Measurements from ENCODE around the gene EIF6.

Gene EIF6

DNA sequence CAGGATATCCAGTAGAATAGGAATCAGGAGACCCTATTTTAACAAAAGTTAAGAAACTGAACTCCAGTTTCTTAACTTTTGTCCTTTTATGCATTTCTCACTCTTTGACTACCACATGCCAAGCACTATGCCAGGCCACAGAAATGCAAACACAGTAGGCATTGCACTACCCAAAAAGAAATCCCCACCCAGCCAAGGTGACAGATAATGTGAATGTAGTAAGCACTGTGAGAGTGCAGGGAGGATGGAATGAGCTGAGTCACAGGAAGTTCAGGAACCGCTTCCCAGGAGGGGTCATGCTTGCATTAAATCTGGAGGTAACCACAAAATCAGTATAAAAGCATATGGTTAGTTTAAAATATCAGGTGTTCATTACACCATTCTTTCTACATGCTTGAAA is 27.7 kb upstream of the EIF6 start:
- no peak for DNase-seq (ENCODE audit: low read depth)

DNA sequence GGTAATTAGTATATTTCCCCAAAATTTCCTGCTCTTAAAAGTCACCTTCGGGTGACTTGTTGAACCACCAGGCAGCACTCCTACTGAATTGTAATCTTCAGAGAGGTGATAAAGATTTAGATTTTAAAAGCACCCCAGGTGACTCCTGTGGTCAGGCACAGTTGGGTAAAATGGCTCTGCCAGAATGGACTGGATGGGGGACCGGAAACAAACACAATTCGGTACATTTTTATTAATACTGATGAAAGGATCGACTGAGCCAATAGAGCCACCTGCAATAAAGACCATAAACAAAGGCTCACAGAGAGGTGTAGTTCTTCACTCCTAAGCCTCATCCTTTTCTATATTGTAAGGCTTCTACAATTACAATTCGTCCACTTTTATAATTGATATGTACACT is 27.2 kb upstream of the EIF6 start:
- DNase-seq (ENCODE audit: low read depth) = no peak

DNA sequence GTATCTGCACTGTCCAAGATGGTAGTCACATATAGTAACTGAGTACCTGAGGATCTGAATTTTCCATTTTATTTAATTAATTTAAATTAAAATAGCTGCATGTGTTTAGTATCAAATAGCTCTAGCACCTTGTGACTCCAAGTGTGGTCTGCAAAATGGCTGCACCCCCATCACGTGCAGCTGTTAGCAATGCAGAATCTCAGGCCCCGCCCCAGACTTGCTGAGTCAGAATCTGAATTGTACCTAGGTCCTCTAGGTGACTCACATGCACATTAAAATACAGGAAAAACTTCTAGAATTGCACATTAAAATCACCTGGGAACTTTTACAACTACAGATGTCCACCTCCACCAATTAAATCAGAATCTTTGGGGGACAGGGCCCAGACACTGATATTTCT is 26.8 kb upstream of the EIF6 start:
- no peak for DNase-seq (ENCODE audit: low read depth)

DNA sequence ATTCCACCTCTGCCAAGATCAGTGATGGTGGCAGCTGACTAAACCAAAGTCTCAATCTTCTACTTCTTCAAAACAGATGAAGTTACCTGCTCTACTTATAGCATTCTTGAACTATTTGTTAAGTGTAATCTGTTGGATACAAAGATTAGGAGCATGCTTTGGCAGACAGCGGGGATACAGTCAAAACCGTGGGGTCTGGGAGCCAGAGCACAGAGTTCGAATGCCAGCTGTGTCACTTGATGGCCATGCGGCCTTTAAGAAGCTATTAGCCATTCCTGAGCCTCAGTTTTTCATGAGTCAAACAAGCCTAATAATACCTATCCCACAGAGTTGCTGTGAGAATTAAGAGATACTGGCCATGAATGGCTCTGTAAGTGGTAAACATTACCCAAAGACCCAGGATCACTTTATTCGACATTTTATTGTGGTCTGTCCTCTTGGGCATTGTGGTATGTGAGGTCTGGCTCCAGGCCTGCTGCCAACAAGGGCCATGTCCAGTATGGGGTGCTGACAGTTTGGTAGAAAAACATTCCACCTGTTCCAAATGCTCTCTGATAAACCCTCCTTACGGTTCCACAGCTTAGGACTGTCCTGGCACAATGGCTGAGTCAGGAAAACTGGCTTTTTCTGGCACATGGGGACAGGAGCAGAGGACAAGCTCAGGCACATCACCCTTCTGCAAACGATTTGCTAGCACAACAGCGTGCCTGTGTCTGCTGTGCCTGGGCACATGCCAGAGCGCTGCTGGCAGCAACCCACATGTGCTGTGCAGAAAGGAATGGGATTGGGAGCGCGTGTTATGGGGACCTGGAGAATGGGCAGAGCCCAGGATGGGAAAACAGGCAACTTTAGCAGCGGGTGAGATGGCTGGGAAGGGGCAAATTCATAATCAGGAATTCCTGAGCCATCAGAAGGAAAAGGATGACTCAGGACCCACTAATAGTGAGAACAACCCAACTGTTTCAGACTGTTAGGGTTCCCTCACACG is 23.4 kb upstream of the EIF6 start:
- DNase-seq (ENCODE audit: low read depth) = no peak

DNA sequence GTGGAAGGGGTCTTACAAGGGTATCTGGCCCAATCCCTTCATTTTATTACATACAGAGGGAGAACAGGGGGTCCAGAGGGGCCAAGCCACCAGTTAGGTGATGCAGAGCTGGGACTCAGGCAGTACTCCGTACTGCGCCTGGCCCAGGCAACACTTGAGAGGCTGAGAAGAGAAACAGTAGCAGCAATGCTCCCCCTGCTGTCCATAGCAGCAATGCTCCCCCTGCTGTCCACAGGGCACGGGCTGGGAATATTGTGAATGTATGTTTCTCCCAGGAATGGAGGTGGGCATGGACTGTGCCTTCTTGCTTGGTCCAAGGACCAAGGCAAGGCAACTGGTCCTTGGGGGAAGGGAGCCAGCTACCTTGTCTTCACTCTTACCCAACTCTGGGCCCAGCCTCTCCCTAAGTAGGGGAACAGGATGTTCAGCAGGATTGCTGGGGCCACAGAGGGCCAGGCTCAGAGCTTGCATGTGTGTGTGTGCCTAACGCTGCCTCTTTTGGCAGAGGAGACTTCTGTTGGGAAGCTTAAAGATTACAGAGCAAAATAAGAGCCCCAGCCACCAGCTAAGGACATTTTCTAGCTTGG is 22.5 kb upstream of the EIF6 start:
- no peak for DNase-seq (ENCODE audit: low read depth)

DNA sequence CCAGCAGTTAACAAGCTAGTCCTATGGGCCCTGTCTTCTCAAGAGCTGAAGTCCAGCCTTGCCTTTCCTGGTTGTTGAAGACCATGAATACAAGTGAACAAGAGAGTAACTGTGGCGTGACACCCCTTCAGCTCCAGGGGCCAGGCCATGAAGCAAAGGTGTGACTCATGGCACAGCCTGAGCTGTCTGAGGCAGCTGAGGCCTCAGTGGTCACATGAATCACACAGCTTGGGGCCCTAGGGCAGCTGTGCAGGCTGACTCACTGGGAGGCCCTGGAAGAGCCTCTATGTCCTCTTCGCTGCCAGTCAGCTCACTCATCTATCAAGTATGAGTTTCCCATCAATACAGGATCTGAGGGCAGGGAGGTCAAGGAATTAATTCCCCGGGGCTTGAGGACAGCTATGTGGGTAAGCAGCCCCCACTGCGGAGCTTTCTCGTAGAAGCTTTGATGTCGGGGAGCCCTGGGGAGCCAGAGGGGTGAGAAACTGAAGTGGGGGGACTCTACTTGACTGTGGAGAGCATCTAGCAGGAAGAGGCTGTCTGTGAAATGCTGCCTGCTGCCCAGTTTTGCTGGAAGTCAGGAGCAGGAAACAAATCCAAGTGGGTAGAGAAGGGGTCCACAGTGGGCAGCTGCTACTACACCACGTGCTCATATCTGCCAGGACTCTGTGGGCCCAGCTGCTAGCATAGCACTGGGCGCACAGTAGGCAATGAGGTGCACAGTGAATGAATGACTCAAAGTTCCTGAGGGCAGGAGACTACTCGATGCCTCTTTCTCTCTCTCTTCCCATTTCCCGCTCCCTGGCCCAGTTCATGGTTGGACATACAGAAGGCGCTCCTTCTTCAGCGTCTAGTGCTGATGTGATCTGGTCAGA is 21.3 kb upstream of the EIF6 start:
- no peak for DNase-seq (ENCODE audit: low read depth)

DNA sequence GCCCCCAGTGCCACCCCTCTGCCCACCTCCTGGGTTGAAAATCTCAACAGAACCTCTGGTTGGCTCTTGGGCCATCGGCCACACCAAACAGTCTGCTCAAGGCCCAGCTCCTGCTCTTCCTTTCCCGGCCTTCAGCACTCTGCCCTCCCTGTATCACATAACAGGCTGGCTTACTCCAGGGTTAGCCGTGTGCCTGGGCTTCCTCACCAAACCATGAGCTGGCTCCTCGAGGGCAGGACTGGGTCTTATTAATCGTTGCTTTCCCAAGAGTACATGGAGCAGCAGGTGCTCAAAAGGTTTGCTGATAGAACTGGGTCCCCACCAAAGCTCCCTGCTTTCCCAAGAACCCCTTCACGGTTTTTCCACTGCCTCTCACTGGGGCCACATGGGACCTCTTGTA is 20.4 kb upstream of the EIF6 start:
- no peak for DNase-seq (ENCODE audit: low read depth)

DNA sequence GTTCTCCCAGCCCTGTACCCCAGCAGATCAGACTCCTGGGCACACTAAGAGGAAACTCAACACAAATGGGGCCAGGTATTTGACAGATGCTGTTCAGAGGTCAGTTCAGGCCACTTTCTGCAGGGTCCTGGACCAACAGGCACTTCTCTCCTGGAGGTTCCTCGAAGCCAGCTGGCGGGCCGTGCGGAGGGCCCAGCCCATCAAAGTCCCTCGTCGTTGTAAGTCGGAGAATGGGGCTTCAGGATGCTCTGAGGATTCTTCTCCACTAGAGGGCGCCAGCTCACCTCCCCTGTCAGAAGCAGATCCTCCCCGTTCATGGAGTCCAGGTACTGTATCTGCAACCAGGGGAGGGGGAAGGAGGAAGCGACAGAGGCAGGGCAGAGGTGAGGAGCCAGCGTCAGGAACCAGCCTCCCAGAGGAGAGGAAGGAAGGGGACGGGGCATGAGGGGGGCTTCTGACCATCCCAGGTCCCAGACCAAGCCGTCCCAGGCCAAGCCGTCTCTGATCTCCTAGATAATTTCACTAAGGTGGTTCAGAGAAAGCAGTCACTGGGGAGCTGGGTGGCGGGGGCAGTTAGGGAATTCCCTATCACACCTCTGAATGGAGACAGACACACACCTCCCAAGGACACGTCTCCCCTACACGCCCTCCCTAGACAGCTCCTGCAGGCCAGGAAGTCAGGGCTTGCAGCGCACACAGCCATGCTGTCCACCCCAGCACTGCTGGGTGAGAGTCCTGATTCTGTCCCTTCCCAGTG is 19.3 kb upstream of the EIF6 start:
- peak; percentile 70 for DNase-seq (ENCODE audit: low read depth)

DNA sequence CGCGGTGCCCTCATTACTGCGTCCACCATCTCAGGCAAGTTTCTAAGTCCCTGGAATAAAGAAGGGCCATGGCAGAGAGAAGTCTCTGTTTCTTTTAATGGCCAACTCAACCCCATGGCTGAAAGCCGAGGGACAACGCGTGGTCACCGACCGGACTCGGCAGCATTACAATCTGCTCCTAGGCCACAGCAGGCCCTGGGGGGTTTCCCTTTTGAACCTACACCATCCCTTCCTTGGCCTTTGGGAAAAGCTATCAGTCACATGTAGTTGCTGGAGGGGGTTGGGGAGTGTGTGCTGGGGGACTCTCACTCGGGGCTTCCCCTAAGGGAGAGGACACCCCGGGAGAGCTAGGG is 18.8 kb upstream of the EIF6 start:
- no peak for DNase-seq (ENCODE audit: low read depth)

DNA sequence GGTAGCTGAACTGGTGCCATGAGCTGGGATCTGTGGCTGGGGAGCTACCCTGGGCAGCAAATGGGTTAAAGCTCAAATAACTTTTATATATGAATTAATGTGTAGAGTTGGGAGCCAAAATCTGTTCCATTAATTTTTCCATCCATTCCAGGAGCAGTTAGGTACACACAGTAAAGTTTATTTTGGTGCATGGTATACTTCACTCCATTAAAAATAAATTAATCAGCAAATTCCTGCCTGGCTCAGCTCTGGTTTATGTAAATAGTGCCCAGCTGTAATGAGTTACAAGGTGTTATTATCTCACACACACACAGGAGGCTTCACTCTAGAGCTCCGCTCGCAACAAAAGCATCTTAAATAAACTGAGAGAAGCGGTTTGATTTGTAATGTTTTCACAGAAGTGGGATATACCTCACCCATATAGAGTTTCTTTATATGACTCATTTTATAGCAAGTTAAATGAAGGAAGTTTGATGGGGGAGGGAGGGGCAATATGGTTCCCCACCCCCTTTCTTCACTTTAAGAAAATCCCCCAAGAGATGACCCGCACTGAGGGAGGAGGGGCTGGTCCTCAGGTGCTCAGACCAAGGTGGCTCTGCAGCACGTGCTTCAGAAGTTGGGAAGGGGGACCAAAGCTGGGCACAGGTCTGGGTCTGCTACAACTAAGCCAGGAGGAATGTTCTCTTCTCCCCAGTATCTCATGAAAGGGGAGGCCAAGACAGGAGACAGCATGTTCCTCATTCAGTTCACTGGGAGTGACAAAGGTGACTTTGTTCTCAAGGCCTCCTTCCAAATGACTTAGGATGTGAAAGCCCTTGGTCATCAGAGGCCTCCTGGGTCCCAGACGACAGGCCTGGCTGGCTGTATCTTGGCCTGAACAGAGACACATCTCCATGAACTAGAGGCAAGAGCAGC is 18.1 kb upstream of the EIF6 start:
- DNase-seq (ENCODE audit: low read depth) = no peak

DNA sequence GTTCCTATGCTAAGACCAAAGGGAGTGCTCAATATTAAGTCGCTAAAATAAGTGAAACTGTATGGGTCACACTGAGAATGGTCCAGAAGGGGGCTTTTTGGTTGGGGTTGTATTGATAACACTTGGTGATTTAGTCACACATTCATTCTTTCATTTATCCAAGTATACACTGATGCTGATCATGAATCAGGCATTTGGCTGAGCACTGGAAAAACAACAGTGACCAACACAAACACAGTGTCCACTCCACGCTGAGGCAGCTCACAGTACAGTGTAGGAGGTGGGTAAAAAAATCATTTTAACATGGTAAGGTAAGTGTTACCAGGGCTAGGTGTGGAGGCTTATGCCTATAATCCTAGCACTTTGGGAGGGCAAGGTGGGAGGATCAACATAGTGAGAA is 16.9 kb upstream of the EIF6 start:
- DNase-seq (ENCODE audit: low read depth) = no peak

DNA sequence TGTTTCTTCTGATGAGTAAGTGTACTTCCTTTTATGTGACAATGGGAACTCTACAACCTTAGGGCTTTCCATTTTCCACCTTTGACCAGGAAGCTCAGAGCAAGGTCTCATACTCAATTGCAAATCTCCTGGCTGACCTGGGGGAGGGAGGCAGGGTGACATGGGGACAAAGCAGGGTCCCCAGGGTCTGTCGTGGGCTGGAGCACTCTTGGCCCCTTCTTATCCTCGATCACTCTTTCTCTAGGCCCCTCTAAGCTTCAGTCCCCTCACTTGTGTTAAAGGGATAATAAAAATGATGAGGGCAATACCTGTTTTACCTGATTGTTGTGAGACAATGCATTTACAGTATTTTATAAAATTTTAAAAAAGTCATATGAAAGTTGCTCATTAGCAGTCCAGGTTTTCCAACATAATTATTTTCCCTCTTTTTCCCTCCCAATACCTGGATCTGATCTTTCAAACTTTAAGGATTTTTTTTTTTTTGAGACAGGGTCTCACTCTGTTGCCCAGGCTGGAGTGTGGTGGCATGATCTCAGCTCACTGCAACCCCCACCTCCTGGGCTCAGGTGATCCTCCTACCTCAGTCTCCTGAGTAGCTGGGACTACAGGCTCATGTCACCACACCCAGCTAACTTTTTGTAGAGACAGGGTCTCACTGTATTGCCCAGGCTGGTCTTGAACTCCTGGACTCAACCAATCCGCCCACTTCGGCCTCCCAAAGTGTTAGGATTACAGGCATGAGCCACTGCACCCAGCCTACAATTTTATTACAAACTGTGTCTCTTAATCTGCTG is 16.1 kb upstream of the EIF6 start:
- no peak for DNase-seq (ENCODE audit: low read depth)

DNA sequence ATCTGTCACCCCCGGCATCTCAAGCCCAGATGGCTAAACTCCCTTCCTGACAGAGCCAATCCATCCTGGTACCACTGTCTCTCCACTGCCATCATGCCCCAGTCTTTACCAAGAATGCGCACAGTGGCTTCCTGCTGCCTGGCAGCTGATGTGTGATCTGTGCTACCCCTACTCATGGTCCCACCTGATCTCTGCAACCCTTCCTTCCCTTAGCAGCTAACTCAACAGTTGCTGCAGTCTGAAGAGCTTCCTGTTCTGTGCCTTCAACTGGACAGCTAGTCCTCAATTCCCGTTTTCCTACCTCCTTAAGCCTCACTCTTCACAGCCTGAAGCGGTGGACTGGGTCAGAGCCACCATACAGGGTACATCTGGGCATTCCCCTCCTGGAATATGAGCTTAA is 15.2 kb upstream of the EIF6 start:
- no peak for DNase-seq (ENCODE audit: low read depth)

DNA sequence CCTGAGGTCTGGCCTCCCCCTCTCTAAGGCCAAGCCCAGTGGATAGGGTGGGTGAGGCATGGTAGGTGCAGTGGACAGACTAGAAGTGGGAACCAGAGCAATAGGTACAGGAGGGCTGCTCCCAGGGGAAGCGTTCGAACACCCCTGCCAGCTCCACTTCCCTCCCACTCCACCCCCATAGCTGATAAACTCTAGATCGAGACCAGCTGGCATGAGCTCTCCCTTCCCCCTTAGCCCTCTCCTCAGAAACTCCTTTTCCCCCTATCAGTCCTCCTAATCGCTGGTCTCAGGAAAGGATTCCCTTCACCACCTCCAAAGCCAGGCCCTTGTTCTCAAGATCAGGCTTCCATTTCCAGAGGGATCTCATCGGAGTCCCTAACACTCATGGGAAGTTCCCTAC is 13.7 kb upstream of the EIF6 start:
- no peak for DNase-seq (ENCODE audit: low read depth)

DNA sequence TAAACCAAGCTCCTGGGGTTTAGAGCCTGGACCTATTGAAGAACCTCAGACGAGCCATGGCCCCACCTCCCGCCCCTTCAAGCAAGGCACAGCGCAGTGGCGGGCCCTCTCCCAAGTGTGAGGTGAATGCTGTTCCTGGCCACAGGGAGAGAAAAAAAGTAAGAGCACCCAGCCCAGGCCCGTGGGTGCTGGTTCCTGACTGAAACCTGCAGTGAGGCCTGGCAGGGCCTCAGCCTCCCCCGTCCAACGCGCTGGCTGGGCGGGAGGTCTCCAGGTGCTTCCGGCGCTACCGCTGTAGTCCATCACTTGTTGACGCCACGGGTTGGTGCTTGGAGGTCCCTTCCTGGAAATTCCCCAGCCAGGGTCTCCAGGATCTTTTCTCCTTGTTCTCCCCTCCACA is 13.2 kb upstream of the EIF6 start:
- DNase-seq (ENCODE audit: low read depth) = no peak

DNA sequence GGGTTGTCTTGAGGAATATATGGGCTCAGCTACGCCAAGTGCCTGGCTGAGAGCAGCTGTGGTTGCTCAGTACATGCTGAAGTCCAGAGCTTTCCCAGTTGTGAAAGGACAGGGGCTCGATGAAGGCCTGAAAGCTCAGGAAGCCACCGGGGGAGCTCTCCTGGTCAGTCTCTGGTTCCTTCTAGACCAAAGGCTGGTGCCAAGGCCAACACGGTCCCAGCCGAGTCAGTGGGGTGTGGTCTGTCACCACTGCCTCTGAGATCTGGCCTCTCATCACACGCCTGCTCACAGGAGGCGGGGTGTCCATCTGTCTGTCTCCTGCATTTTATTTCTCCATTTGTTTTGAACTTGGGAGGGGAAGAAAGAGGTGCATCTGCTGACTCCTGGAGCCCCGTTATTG is 12.6 kb upstream of the EIF6 start:
- DNase-seq (ENCODE audit: low read depth) = no peak

DNA sequence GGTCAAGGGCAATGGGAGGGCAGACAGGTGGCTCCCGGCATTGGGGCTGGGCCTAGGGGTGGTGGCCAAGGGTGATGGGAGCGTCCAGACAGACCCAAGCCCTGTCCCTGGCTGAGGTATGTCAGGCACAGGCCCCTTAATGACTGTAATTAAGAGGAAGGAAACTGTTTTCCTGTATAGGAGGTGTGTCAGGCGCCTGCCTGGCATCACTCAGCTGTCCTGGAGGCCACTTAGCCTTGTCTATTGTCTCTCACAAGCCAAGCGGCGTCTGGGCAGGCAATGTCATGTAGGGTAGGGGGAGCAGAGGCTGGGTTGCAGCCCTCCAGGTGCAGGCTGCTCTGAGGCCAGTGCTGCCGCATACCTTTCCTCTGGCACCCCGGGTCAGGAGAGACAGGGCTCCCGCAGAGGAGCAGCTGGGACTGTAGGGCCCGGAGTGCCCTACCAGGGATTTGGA is 11.6 kb upstream of the EIF6 start:
- no peak for DNase-seq (ENCODE audit: low read depth)

DNA sequence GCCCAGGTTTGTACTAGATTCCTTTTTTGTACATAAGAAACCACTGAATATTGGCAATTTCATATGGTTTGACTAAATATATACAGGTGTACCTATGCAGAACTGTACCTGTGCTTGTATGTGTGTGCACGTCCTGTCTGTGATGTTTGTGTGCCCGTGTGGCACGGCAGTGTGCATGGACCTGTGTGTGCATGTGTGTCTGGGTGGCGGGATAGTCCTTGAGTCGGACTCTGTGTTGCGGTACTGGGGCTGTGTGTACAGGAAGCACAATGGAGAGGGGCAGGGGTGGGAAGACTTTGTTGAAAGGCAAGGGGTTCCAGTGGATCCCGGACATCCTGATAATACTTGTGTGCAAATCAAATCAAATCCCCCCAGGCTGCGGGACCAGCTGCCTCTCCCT is 11.1 kb upstream of the EIF6 start:
- no peak for DNase-seq (ENCODE audit: low read depth)

DNA sequence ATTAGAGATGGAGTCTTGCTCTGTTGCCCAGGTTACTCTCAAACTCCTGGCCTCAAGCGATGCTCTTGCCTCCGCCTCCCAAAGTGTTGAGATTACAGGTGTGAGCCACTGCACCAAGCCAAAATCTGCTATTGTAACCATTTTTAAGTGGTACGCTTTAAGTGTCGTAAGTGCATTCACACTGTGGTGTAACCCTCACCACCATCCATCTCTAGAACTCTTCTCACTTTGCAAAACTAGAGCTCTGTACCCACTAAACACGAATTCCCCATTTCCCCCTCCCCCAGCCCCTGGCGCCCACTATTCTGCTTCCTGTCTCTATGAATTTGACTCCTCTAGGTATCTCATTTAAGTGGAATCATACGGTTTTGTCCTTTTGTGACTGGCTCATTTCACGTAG is 10.5 kb upstream of the EIF6 start:
- DNase-seq (ENCODE audit: low read depth) = no peak

DNA sequence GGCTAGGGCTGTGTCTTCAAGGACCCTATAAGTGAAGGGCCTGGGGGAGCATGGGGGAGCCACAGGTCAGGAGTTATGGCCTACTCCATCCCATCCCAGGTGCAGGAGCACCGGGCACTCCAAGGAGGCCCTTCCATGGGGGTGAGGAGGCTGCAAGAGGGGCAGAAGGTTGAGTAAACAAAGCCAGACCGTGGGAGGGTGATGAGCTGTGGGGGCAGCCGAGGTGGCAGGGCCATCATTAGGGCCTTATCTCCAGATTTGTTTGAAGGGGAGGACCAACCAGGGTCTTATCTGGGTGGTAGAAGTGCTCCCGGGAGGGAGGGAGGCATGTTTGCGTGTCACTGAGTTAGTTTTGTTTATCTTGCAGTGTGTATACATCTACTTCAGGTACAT is 9.7 kb upstream of the EIF6 start:
- no peak for DNase-seq (ENCODE audit: low read depth)
